Heart left ventricle (tissue), 16 donors: ENCODE results near the gene SWI5. TPM values are rescaled to one million over a fixed set of nuclear protein-coding genes. Genes with fewer than 3 reads are reported as not detected.
A peak's percentile ranks its signal among the peaks of the same experiment; 100 is the strongest.

ENCODE experiments used
- ATAC-seq, 4 donors: fragments of 200-7000 bp; cut with Tn5 transposase; one replicate each; pipeline ENCODE4 v1.9.1; 2020 to 2022; ENCODE audit warnings: moderate library complexity in 4 of 4, mild to moderate bottlenecking in 3 of 4, moderate number of reproducible peaks in 1 of 4
- DNase-seq, 5 donors: peaks; one replicate each; pipeline ENCODE4 v3.0.0-alpha.2; 2020
- H3K27ac ChIP-seq, 12 donors: fragments of 200-600 bp; sonication (generic) in 4 of 12; one replicate each; pipeline versions ENCODE4 v1.5.0 to v1.8.0; 2016 to 2022; ENCODE audit warnings: mild to moderate bottlenecking in 2 of 12
- H3K27me3 ChIP-seq, 9 donors: fragments of 200-600 bp; sonication (generic) in 2 of 9; one replicate each; pipeline versions ENCODE4 v1.5.1 to v1.8.0; 2016 to 2022; ENCODE audit warnings: mild to moderate bottlenecking in 3 of 9
- H3K36me3 ChIP-seq, 9 donors: fragments of 200-600 bp; sonication (generic) in 2 of 9; one replicate each; pipeline versions ENCODE4 v1.5.0 to v1.8.0; 2018 to 2022; ENCODE audit warnings: mild to moderate bottlenecking in 2 of 9
- H3K4me1 ChIP-seq, 12 donors: fragments of 200-600 bp; sonication (generic) in 4 of 12; one replicate each; pipeline versions ENCODE4 v1.5.0 to v1.8.0; 2016 to 2022; ENCODE audit warnings: mild to moderate bottlenecking in 3 of 12
- H3K4me3 ChIP-seq, 12 donors: fragments of 200-600 bp; sonication (generic) in 4 of 12; one replicate each; pipeline versions ENCODE4 v1.5.0 to v1.8.0; 2017 to 2022; ENCODE audit warnings: mild to moderate bottlenecking in 9 of 12, moderate library complexity in 4 of 12
- H3K9me3 ChIP-seq, 12 donors: fragments of 200-600 bp; sonication (generic) in 4 of 12; one replicate each; pipeline versions ENCODE4 v1.5.0 to v1.8.0; 2016 to 2022; ENCODE audit warnings: mild to moderate bottlenecking in 1 of 12
- POLR2A ChIP-seq, 2 donors: fragments of 450-650 bp; IDR thresholded peaks; one replicate each; pipeline ENCODE4 v1.6.1; 2017; ENCODE audit warnings: antibody characterized with exemption in 2 of 2, mild to moderate bottlenecking in 2 of 2, moderate library complexity in 2 of 2
- WGBS, 4 donors: extraction: QIAGEN DNeasy Blood & Tissue Kit in 2 of 4; methylation state at CpG; one replicate each; pipeline versions ENCODE4 v1.1.5 to v1.1.7; 2013 to 2018; 5-methylcytosine and 5-hydroxymethylcytosine counted together
- intact Hi-C, 10 donors: fragments of 100-400 bp; cut with DNase I; formaldehyde crosslinking; loops; one replicate each; pipeline versions ENCODE4 v1.11.1 to v1.14.2; 2022
- polyA plus RNA-seq, 2 donors: library from polyadenylated mRNA; stranded (reverse); fragments of 200-250 nt; gene quantifications; one replicate each; pipeline ENCODE4 v1.2.3, GENCODE V29; 2013
- total RNA-seq, 9 donors: library from RNA; depleted of rRNA in 2 of 9; stranded (reverse); fragments of >200 nt in 2 of 9; fragmentation: NEBNext Ultra II Directional in 3 of 9; extraction: Animal tissue kit (Norgen Biotek cat#: 25700) in 3 of 9; gene quantifications; one replicate each; pipeline versions ENCODE4 v1.1.0 to v1.2.4, GENCODE V29; 2016 to 2023
- TF ChIP-seq, protein P1 (sequence below), 12 donors: fragments of 200-600 bp; sonication (generic) in 4 of 12; IDR thresholded peaks; one replicate each; pipeline versions ENCODE4 v1.5.0 to v1.8.0; 2018 to 2022; ENCODE audit warnings: antibody characterized with exemption in 12 of 12, mild to moderate bottlenecking in 5 of 12
- donor health status: ischemic (EF 13 %, LVEDD 7.1; RV severe dilation, severe dysfunction).
- donor health status: healthy with polysubstance abuse.
- donor health status: DM: no; HTN: yes; CAD: no.
- donor health status: DM: no; HTN: no; CAD: no.
- donor health status: ischemic (EF 25% LVEDD 6.9; RV normal size, moderate dysfunction).
- donor health status: ischemic (EF 25% LVEDD 5.7; RV mildly dilated, moderate dysfunction).
- donor health status: healthy.
- donor health status: DM: yes; HTN: yes; CAD: no.
- donor health status: ischemic (EF 35%, LVEDD 5.7; RV mildly dilated, moderate dysfunction).
- donor health status: nonischemic (EF 11% LVEDD 7.7; RV severe dilation, severe dysfunction).
- donor health status: DM: yes; HTN: yes; CAD: no.
- donor health status: PGD.
- donor health status: ischemic (EF 29% LVEDD 5.4; RV normal size, mild dysfunction).
- donor health status: nonischemic (EF 23%, LVEDD 6.1; RV moderate dilation, normal function).

SWI5 gene
- total and polyA plus RNA-seq, 11 donors = 10.8 to 30.6 (median 18.8) TPM

DNA sequence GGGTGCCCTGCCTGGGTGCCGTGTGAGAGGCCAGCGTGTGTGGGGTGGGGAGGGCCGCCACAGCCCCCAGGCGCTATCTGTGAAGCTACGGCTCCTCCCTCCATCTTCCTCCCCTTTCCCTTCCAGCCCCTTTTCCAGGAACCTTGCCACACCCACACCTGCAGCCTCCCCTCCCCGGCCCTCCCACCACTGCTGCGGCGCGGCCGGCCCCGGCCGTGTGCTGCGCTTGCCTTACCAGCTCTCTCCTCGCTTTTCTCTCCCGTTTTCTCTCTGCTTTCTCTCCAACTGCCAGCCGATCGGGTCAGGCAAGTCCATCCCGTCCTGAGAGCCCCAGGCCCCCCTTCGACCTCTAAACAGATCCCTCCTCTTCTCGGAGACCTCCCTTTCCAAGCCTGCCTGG lies 21.7 kb upstream of the SWI5 start:
- TF ChIP-seq, protein P1, sequence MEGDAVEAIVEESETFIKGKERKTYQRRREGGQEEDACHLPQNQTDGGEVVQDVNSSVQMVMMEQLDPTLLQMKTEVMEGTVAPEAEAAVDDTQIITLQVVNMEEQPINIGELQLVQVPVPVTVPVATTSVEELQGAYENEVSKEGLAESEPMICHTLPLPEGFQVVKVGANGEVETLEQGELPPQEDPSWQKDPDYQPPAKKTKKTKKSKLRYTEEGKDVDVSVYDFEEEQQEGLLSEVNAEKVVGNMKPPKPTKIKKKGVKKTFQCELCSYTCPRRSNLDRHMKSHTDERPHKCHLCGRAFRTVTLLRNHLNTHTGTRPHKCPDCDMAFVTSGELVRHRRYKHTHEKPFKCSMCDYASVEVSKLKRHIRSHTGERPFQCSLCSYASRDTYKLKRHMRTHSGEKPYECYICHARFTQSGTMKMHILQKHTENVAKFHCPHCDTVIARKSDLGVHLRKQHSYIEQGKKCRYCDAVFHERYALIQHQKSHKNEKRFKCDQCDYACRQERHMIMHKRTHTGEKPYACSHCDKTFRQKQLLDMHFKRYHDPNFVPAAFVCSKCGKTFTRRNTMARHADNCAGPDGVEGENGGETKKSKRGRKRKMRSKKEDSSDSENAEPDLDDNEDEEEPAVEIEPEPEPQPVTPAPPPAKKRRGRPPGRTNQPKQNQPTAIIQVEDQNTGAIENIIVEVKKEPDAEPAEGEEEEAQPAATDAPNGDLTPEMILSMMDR (IDR thresholded peaks at IDR 0.05) = no peak
- no peak for TF ChIP-seq POLR2A (IDR thresholded peaks at IDR 0.05)
- H3K27me3 ChIP-seq = peaks cover 0 to 10% (median 0%) of the 10 kb centered on the region in 9 donors
- DNase-seq (no peak), ATAC-seq (no peak)
- H3K4me3 ChIP-seq = no peak overlapping the region
- H3K9me3 ChIP-seq = no peaks in the 10 kb centered on the region
- H3K4me1 ChIP-seq = peaks cover 0 to 20% (median 9%) of the 10 kb centered on the region in 12 donors
- WGBS, 4 donors = 90 to 93% (median 91%) methylated on average over 20 of the region's 20 CpGs
- no peak overlapping the region for H3K27ac ChIP-seq
- peaks cover 0 to 41% (median 33%) of the 10 kb centered on the region in 9 donors for H3K36me3 ChIP-seq
- intact Hi-C loops = loop anchor here in 1 of 10 donors (10.0 kb wide), 1 partner anchor 50 kb away; the partner anchor contains the start of gene DNM1

DNA sequence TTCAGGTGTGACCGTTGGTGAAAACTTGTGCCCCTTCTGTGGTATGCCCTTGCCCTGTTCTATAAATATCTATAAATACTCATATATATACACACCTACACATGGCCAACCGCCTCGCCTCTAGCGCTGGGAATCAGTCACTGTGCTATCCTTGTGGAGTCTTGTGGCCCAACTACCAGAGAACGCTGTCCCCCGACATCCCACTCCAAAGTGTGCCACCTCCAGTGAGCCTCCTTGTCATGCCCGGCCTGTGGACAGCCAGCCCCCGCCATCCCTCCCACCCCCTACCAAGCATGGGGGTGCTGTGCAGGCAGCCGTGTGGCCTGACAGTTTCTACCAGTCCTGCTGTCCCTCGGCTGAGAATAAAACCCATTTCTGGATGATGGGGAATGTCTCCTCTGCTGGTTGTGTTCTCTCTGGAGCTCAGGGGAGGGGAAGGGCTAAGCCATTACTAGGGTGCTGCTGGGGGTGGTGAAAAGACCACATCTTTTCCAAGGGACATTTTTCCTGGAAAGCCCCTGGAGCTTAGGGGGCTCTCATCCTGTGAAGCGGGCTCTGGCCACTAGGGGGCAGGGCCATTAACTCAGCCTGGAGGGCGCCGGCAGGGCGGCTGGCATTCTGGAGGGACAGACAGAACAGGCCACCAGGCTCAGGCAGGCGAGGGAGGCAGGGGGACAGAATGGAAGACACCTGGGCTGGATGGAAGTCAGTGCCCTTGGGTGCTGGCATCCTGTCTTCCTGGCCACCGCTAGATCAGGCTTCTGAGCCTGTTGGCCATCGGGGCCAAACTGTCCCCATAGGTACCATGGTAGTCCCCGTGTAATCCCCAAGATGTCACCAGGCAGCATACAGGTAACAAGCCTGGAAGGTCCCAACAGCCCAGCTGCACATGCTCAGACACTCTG lies 21.0 kb upstream of the SWI5 start:
- ATAC-seq (peak; percentile 18 to 70 (median 62)), DNase-seq (peak; percentile 50 to 82 (median 62))
- Histone ChIP-seq H3K36me3 (peaks cover 0 to 49% (median 41%) of the 10 kb centered on the region in 9 donors), H3K9me3 (no peaks in the 10 kb centered on the region), H3K27ac (no peak overlapping the region), H3K4me3 (no peak overlapping the region), H3K4me1 (peaks cover 0 to 18% (median 8%) of the 10 kb centered on the region in 12 donors), H3K27me3 (peaks cover 0 to 10% (median 0%) of the 10 kb centered on the region in 9 donors)
- WGBS, 4 donors = 63 to 78% (median 65%) methylated on average over 11 to 18 of the region's 18 CpGs
- intact Hi-C loops = loop anchor here in 1 of 10 donors (10.0 kb wide), 1 partner anchor 50 kb away; the partner anchor contains the start of gene DNM1
- TF ChIP-seq, protein P1 (IDR thresholded peaks at IDR 0.05) = peak; percentile 69 to 85 (median 80)
- peak in 1 of 2 donors; percentile 15 for TF ChIP-seq POLR2A (IDR thresholded peaks at IDR 0.05)

DNA sequence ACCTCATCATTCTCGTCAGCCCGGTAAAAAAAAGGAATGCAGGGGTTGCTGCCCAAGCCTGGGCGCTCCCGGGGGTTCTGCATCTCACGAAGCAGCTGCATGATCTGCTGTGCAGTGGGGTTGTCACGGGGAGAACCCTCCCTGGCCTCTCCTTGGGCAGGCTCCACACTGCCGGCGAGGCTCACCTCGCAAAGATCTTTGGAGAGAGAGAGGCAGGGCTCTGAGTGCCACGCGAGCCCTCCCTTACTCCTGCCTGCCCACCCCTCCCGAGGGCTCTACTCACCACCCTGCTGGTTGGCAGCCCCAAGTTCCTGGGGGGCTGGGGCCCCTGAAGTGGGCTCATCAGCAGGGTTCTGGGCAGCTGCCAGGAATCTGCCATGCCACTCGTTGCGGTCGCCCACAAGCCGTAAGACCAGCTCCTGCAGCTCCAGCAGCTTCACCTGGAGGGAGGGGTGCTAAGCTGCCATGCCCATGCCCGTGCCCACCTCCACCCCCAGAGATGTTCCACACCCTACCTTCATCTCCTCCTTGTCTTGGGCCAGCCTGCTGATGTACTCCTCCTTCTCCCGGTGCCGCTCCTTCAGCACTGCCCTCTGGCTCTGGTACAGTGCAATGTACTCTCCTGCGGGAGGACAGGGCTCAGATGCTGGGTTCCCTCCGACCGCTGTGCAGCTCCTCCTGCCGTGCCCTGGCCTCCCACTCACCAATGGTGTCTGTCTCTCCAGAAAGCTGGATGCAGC lies 18.8 kb upstream of the SWI5 start:
- H3K4me3 ChIP-seq = no peak overlapping the region
- TF ChIP-seq POLR2A (IDR thresholded peaks at IDR 0.05) = no peak
- TF ChIP-seq, protein P1 (IDR thresholded peaks at IDR 0.05) = no peak
- no peaks in the 10 kb centered on the region for H3K9me3 ChIP-seq
- 81 to 94% (median 84%) methylated on average over 11 to 23 of the region's 23 CpGs for WGBS, 4 donors
- ATAC-seq (peak in 1 of 4 donors; percentile 5), DNase-seq (no peak)
- intact Hi-C loops = loop anchor here in 2 of 10 donors (2.0 to 10.0 kb wide), 2 partner anchors 18 to 52 kb away; partner anchors contain the start of gene DNM1 (in 1 of the 2)
- H3K27me3 ChIP-seq = no peaks in the 10 kb centered on the region
- peaks cover 0 to 3% (median 0%) of the 10 kb centered on the region in 12 donors for H3K4me1 ChIP-seq
- H3K36me3 ChIP-seq = peaks cover 4 to 70% (median 62%) of the 10 kb centered on the region in 9 donors
- no peak overlapping the region for H3K27ac ChIP-seq
